Measurements from ENCODE around the gene GDA.

Gene GDA

GRCh38 chr9:72292874-72293607 lies 143.8 kb downstream of the GDA start:
- H3F3A ChIP-seq (ENCODE audit: control insufficient read depth, insufficient read depth) = no peaks in the 10 kb centered on the region
- no peak overlapping the region for H3K4me3 ChIP-seq (ENCODE audit: low read length)
- no peaks in the 10 kb centered on the region for H3K27me3 ChIP-seq (ENCODE audit: control insufficient read depth, low read length)
- H3K9me2 ChIP-seq (replicated peaks; ENCODE audit: control insufficient read depth, low read length) = no peaks in the 10 kb centered on the region
- H3K9me3 ChIP-seq (ENCODE audit: control insufficient read depth, insufficient read depth, low read length) = no peaks in the 10 kb centered on the region
- no peak overlapping the region for H3K4me2 ChIP-seq (ENCODE audit: low read length)
- H3K79me2 ChIP-seq (ENCODE audit: control insufficient read depth, low read length) = no peaks in the 10 kb centered on the region
- H3K36me3 ChIP-seq (ENCODE audit: control insufficient read depth, low read length) = no peaks in the 10 kb centered on the region
- H4K20me1 ChIP-seq (ENCODE audit: control insufficient read depth, insufficient read depth, low read depth, low read length) = no peaks in the 10 kb centered on the region
- no peaks in the 10 kb centered on the region for H3K4me1 ChIP-seq (ENCODE audit: control insufficient read depth, low read length)
- H3K27ac ChIP-seq (ENCODE audit: low read depth, low read length) = no peak overlapping the region
- TF ChIP-seq CTCF (IDR thresholded peaks at IDR 0.05; ENCODE audit: low read depth, low read length, poor library complexity, severe bottlenecking) = no peak
- no peak for TF ChIP-seq EZH2phosphoT487 (IDR thresholded peaks at IDR 0.05; ENCODE audit: borderline replicate concordance, low read length)

GRCh38 chr9:72294936-72295335 lies 145.7 kb downstream of the GDA start:
- no peaks in the 10 kb centered on the region for H3K36me3 ChIP-seq (ENCODE audit: control insufficient read depth, low read length)
- H3K27me3 ChIP-seq (ENCODE audit: control insufficient read depth, low read length) = no peaks in the 10 kb centered on the region
- no peak overlapping the region for H3K27ac ChIP-seq (ENCODE audit: low read depth, low read length)
- H3K4me1 ChIP-seq (ENCODE audit: control insufficient read depth, low read length) = no peaks in the 10 kb centered on the region
- no peak overlapping the region for H3K4me3 ChIP-seq (ENCODE audit: low read length)
- H3F3A ChIP-seq (ENCODE audit: control insufficient read depth, insufficient read depth) = no peaks in the 10 kb centered on the region
- no peaks in the 10 kb centered on the region for H4K20me1 ChIP-seq (ENCODE audit: control insufficient read depth, insufficient read depth, low read depth, low read length)
- no peak for TF ChIP-seq CTCF (IDR thresholded peaks at IDR 0.05; ENCODE audit: low read depth, low read length, poor library complexity, severe bottlenecking)
- no peak for TF ChIP-seq EZH2phosphoT487 (IDR thresholded peaks at IDR 0.05; ENCODE audit: borderline replicate concordance, low read length)
- no peaks in the 10 kb centered on the region for H3K79me2 ChIP-seq (ENCODE audit: control insufficient read depth, low read length)
- H3K9me3 ChIP-seq (ENCODE audit: control insufficient read depth, insufficient read depth, low read length) = no peaks in the 10 kb centered on the region
- no peaks in the 10 kb centered on the region for H3K9me2 ChIP-seq (replicated peaks; ENCODE audit: control insufficient read depth, low read length)
- no peak overlapping the region for H3K4me2 ChIP-seq (ENCODE audit: low read length)

GRCh38 chr9:72297516-72297915 lies 148.3 kb downstream of the GDA start:
- no peak overlapping the region for H3K27ac ChIP-seq (ENCODE audit: low read depth, low read length)

More at GRCh38 chr9:72297516-72297915, 148.3 kb downstream of the GDA start:
- H3K4me2 ChIP-seq (ENCODE audit: low read length) = no peak overlapping the region
- no peaks in the 10 kb centered on the region for H3K27me3 ChIP-seq (ENCODE audit: control insufficient read depth, low read length)
- H3K36me3 ChIP-seq (ENCODE audit: control insufficient read depth, low read length) = no peaks in the 10 kb centered on the region
- H4K20me1 ChIP-seq (ENCODE audit: control insufficient read depth, insufficient read depth, low read depth, low read length) = no peaks in the 10 kb centered on the region
- no peak overlapping the region for H3K4me3 ChIP-seq (ENCODE audit: low read length)
- TF ChIP-seq EZH2phosphoT487 (IDR thresholded peaks at IDR 0.05; ENCODE audit: borderline replicate concordance, low read length) (no peak), CTCF (IDR thresholded peaks at IDR 0.05; ENCODE audit: low read depth, low read length, poor library complexity, severe bottlenecking) (no peak)
- H3F3A ChIP-seq (ENCODE audit: control insufficient read depth, insufficient read depth) = no peaks in the 10 kb centered on the region
- no peaks in the 10 kb centered on the region for H3K79me2 ChIP-seq (ENCODE audit: control insufficient read depth, low read length)
- no peaks in the 10 kb centered on the region for H3K9me2 ChIP-seq (replicated peaks; ENCODE audit: control insufficient read depth, low read length)
- no peaks in the 10 kb centered on the region for H3K4me1 ChIP-seq (ENCODE audit: control insufficient read depth, low read length)
- no peaks in the 10 kb centered on the region for H3K9me3 ChIP-seq (ENCODE audit: control insufficient read depth, insufficient read depth, low read length)

Measured in DOHH2 (cell line).